Osteoblast (primary cell): ENCODE data around the gene PLCL2. TPM values are rescaled to one million over a fixed set of nuclear protein-coding genes. Genes with fewer than 3 reads are reported as not detected.

Experiments used
- DNase-seq: peaks from one replicate; pipeline ENCODE4 v3.0.0; 2011; ENCODE audit warnings: low spot score, mixed read lengths; ENCODE audit not compliant: insufficient read length; ENCODE audit errors: missing footprints
- H2AFZ ChIP-seq: 2 replicates; pipeline ENCODE4 v1.6.0; 2011; ENCODE audit warnings: mild to moderate bottlenecking, low read length
- H3K27ac ChIP-seq: 2 replicates; pipeline ENCODE4 v1.5.1; 2011; ENCODE audit warnings: mild to moderate bottlenecking, low read depth, low read length, moderate library complexity
- H3K27me3 ChIP-seq: 2 replicates; pipeline ENCODE4 v1.6.0; 2012; ENCODE audit warnings: mild to moderate bottlenecking, control low read depth, inconsistent platforms, low read length, moderate library complexity; ENCODE audit not compliant: insufficient read depth
- H3K36me3 ChIP-seq: 2 replicates; pipeline ENCODE4 v1.5.1; 2011; ENCODE audit warnings: mild to moderate bottlenecking, low read length, control low read depth, moderate library complexity; ENCODE audit not compliant: insufficient read depth
- H3K4me1 ChIP-seq: 2 replicates; pipeline ENCODE4 v1.5.1; 2011; ENCODE audit warnings: mild to moderate bottlenecking, low read length, control low read depth, moderate library complexity; ENCODE audit not compliant: insufficient read depth
- H3K4me2 ChIP-seq: 2 replicates; pipeline ENCODE4 v1.6.0; 2011; ENCODE audit warnings: mild to moderate bottlenecking, low read length; ENCODE audit not compliant: insufficient read depth
- H3K4me3 ChIP-seq: fragments of 200-600 bp; sonication (generic); 3 replicates; pipeline ENCODE4 v1.5.1; 2012; ENCODE audit warnings: mild to moderate bottlenecking, low read length, inconsistent platforms; ENCODE audit not compliant: insufficient read depth
- H3K79me2 ChIP-seq: 2 replicates; pipeline ENCODE4 v1.6.0; 2012; ENCODE audit warnings: mild to moderate bottlenecking, low read length, control low read depth, inconsistent platforms; ENCODE audit not compliant: insufficient read depth
- H3K9me3 ChIP-seq: 2 replicates; pipeline ENCODE4 v1.5.1; 2011; ENCODE audit warnings: low read depth, low read length, control low read depth
- H4K20me1 ChIP-seq: 2 replicates; pipeline ENCODE4 v1.6.0; 2012; ENCODE audit warnings: mild to moderate bottlenecking, low read length, control low read depth; ENCODE audit not compliant: insufficient read depth
- CTCF ChIP-seq: IDR thresholded peaks from 2 replicates; pipeline ENCODE4 v1.5.1; 2011; ENCODE audit warnings: mild to moderate bottlenecking, low read depth, low read length, moderate library complexity; ENCODE audit errors: extremely low read depth
- total RNA-seq: library from RNA; depleted of rRNA; stranded (reverse); fragments of >200 nt; gene quantifications from 2 replicates; pipeline ENCODE4 v1.2.3, GENCODE V29; 2012

The PLCL2 gene
- total RNA-seq, 1 donor, result 5.1 TPM

GRCh38 chr3:17087509-17087908 lies 202.8 kb downstream of the PLCL2 start:
- H3K4me1 ChIP-seq, result peaks cover 4% of the 10 kb centered on the region
- no peak overlapping the region for H3K4me2 ChIP-seq
- H3K27ac ChIP-seq, result no peak overlapping the region
- no peaks in the 10 kb centered on the region for H4K20me1 ChIP-seq
- no peaks in the 10 kb centered on the region for H3K27me3 ChIP-seq
- no peaks in the 10 kb centered on the region for H3K36me3 ChIP-seq
- no peak for TF ChIP-seq CTCF
- H3K9me3 ChIP-seq, result no peaks in the 10 kb centered on the region
- no peak for DNase-seq
- no peaks in the 10 kb centered on the region for H3K79me2 ChIP-seq
- no peak overlapping the region for H2AFZ ChIP-seq
- no peak overlapping the region for H3K4me3 ChIP-seq

- no peak overlapping the region for H2AFZ ChIP-seq
- no peaks in the 10 kb centered on the region for H3K9me3 ChIP-seq
- H3K36me3 ChIP-seq, result no peaks in the 10 kb centered on the region
- no peak overlapping the region for H3K4me3 ChIP-seq
- H3K79me2 ChIP-seq, result no peaks in the 10 kb centered on the region
- H3K27me3 ChIP-seq, result no peaks in the 10 kb centered on the region
- TF ChIP-seq CTCF, result no peak
- H3K4me2 ChIP-seq, result no peak overlapping the region
- H3K27ac ChIP-seq, result no peak overlapping the region
- peaks cover 4% of the 10 kb centered on the region for H3K4me1 ChIP-seq
- no peaks in the 10 kb centered on the region for H4K20me1 ChIP-seq
- no peak for DNase-seq
These were observed 203.3 kb downstream of the PLCL2 start for GRCh38 chr3:17088017-17088416.

- H3K4me2 ChIP-seq, result no peak overlapping the region
- no peaks in the 10 kb centered on the region for H3K79me2 ChIP-seq
- H3K4me1 ChIP-seq, result peaks cover 4% of the 10 kb centered on the region
- H3K27me3 ChIP-seq, result no peaks in the 10 kb centered on the region
- H3K9me3 ChIP-seq, result no peaks in the 10 kb centered on the region
- no peak for DNase-seq
- H3K36me3 ChIP-seq, result no peaks in the 10 kb centered on the region
- H4K20me1 ChIP-seq, result no peaks in the 10 kb centered on the region
- no peak overlapping the region for H3K4me3 ChIP-seq
- H2AFZ ChIP-seq, result no peak overlapping the region
- TF ChIP-seq CTCF, result no peak
- H3K27ac ChIP-seq, result no peak overlapping the region
These were observed 204.0 kb downstream of the PLCL2 start for GRCh38 chr3:17088602-17089313.

GRCh38 chr3:17089314-17089700 lies 204.6 kb downstream of the PLCL2 start:
- Histone ChIP-seq H3K4me1 (peaks cover 4% of the 10 kb centered on the region), H3K36me3 (no peaks in the 10 kb centered on the region), H3K79me2 (no peaks in the 10 kb centered on the region), H2AFZ (no peak overlapping the region), H3K9me3 (no peaks in the 10 kb centered on the region), H3K4me2 (no peak overlapping the region), H4K20me1 (no peaks in the 10 kb centered on the region), H3K27me3 (no peaks in the 10 kb centered on the region), H3K4me3 (no peak overlapping the region), H3K27ac (no peak overlapping the region)
- TF ChIP-seq CTCF, result no peak
- DNase-seq, result no peak
